ENCODE measurements around the gene KLHL2.

DNA sequence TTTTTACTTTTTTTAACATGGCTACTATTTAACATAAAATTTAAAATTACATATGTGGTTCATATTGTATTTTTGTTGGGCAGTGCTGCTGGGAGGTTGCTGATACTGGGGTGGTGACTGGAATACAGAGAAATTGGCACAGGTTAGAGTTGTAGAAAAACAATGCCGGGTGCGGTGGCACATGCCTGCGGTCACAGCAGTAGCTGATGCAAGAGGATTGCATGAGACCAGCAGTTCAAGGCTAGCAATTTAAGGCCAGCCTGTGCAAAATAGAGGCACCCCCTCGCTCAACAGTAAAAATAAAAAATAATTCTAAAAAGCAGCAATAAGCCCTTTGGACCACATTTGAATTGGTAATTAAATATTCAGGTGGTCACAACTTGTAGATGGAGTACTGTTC lies 159.7 kb downstream of the KLHL2 start:
- TF ChIP-seq, protein P1, sequence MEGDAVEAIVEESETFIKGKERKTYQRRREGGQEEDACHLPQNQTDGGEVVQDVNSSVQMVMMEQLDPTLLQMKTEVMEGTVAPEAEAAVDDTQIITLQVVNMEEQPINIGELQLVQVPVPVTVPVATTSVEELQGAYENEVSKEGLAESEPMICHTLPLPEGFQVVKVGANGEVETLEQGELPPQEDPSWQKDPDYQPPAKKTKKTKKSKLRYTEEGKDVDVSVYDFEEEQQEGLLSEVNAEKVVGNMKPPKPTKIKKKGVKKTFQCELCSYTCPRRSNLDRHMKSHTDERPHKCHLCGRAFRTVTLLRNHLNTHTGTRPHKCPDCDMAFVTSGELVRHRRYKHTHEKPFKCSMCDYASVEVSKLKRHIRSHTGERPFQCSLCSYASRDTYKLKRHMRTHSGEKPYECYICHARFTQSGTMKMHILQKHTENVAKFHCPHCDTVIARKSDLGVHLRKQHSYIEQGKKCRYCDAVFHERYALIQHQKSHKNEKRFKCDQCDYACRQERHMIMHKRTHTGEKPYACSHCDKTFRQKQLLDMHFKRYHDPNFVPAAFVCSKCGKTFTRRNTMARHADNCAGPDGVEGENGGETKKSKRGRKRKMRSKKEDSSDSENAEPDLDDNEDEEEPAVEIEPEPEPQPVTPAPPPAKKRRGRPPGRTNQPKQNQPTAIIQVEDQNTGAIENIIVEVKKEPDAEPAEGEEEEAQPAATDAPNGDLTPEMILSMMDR (IDR thresholded peaks at IDR 0.05; ENCODE audit: extremely low read depth in 1 of 2, insufficient read depth in 1 of 2, low read depth in 1 of 2, low read length in 2 of 2): no peak
- no peak for TF ChIP-seq POLR2AphosphoS5 (IDR thresholded peaks at IDR 0.05; ENCODE audit: insufficient read depth, low read depth, low read length)
- no peak for TF ChIP-seq FOS (IDR thresholded peaks at IDR 0.05; ENCODE audit: borderline replicate concordance, insufficient read depth, low read length)
- TF ChIP-seq POLR2A (IDR thresholded peaks at IDR 0.05; ENCODE audit: low read depth, low read length): no peak
- no peak for TF ChIP-seq EZH2 (IDR thresholded peaks at IDR 0.05; ENCODE audit: borderline replicate concordance, low read depth, low read length, severe bottlenecking)
- TF ChIP-seq, protein P2, sequence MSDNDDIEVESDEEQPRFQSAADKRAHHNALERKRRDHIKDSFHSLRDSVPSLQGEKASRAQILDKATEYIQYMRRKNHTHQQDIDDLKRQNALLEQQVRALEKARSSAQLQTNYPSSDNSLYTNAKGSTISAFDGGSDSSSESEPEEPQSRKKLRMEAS (IDR thresholded peaks at IDR 0.05; ENCODE audit: insufficient read depth, insufficient read length): no peak
- TF ChIP-seq MYC (IDR thresholded peaks at IDR 0.05; ENCODE audit: low read depth, low read length): no peak
- no peak for TF ChIP-seq JUN (IDR thresholded peaks at IDR 0.05; ENCODE audit: borderline replicate concordance, insufficient read depth, insufficient read length, low read depth)
- no peak for TF ChIP-seq GATA2 (IDR thresholded peaks at IDR 0.05; ENCODE audit: insufficient read depth, insufficient read length, low read depth, low read length)

All from endothelial cell of umbilical vein (primary cell).